ENCODE data around the gene RCAN1.
A peak's percentile ranks its signal among the peaks of the same experiment; 100 is the strongest.

RCAN1 gene

GRCh38 chr21:34639250-34639649 is 24.3 kb upstream of the RCAN1 start:
- Histone ChIP-seq H3K4me3 (ENCODE audit: low read depth, low read length) (no peak overlapping the region), H2AK5ac (ENCODE audit: low read length) (no peak overlapping the region), H2AFZ (ENCODE audit: insufficient read depth, low read length, poor library complexity) (no peak overlapping the region), H3K27ac (ENCODE audit: low read depth, low read length) (no peak overlapping the region), H3K23ac (ENCODE audit: low read length) (no peak overlapping the region), H2BK12ac (ENCODE audit: low read length) (no peak overlapping the region), H3K4me2 (ENCODE audit: low read length) (no peak overlapping the region), H4K12ac (ENCODE audit: low read depth, low read length) (no peak overlapping the region), H3K4me1 (ENCODE audit: control insufficient read depth in 1 of 2, insufficient read depth in 2 of 2, low read length in 2 of 2) (peaks cover 0 to 3% of the 10 kb centered on the region in 2 experiments), H3K4ac (ENCODE audit: low read depth, low read length) (no peak overlapping the region), H3K9me3 (ENCODE audit: insufficient read depth, low read depth, low read length) (peaks cover 2% of the 10 kb centered on the region), H3K79me2 (ENCODE audit: control insufficient read depth, insufficient read depth, low read length, poor library complexity) (no peaks in the 10 kb centered on the region), H2BK5ac (ENCODE audit: low read depth, low read length, poor library complexity) (no peak overlapping the region), H4K91ac (ENCODE audit: low read depth, low read length) (no peak overlapping the region), H2BK120ac (ENCODE audit: insufficient read depth, low read length, poor library complexity) (no peak overlapping the region), H3K18ac (ENCODE audit: low read length) (no peak overlapping the region), H3K27me3 (ENCODE audit: insufficient read depth, low read length) (peaks cover 2% of the 10 kb centered on the region), H3K79me1 (ENCODE audit: low read length) (no peaks in the 10 kb centered on the region), H3K14ac (ENCODE audit: low read length) (no peak overlapping the region), H3K36me3 (ENCODE audit: control insufficient read depth in 1 of 2, insufficient read depth in 2 of 2, low read length in 2 of 2) (no peaks in the 10 kb centered on the region), H4K8ac (ENCODE audit: low read depth, low read length) (no peak overlapping the region), H3K9ac (ENCODE audit: low read length) (no peak overlapping the region)
- no CpG with 5 or more reads among the region's 1 CpG for WGBS (ENCODE audit: extremely low coverage, insufficient coverage, insufficient read length)
- no peak for DNase-seq

GRCh38 chr21:34636961-34637360 is 22.0 kb upstream of the RCAN1 start:
- Histone ChIP-seq H3K18ac (ENCODE audit: low read length) (no peak overlapping the region), H3K4me1 (ENCODE audit: control insufficient read depth in 1 of 2, insufficient read depth in 2 of 2, low read length in 2 of 2) (peaks cover 0 to 3% of the 10 kb centered on the region in 2 experiments), H2BK12ac (ENCODE audit: low read length) (no peak overlapping the region), H3K79me2 (ENCODE audit: control insufficient read depth, insufficient read depth, low read length, poor library complexity) (no peaks in the 10 kb centered on the region), H3K9me3 (ENCODE audit: insufficient read depth, low read depth, low read length) (no peaks in the 10 kb centered on the region), H2BK5ac (ENCODE audit: low read depth, low read length, poor library complexity) (no peak overlapping the region), H3K36me3 (ENCODE audit: control insufficient read depth in 1 of 2, insufficient read depth in 2 of 2, low read length in 2 of 2) (no peaks in the 10 kb centered on the region), H2AK5ac (ENCODE audit: low read length) (no peak overlapping the region), H3K23ac (ENCODE audit: low read length) (no peak overlapping the region), H3K27ac (ENCODE audit: low read depth, low read length) (no peak overlapping the region), H3K4me3 (ENCODE audit: low read depth, low read length) (no peak overlapping the region), H3K27me3 (ENCODE audit: insufficient read depth, low read length) (peaks cover 2% of the 10 kb centered on the region), H3K79me1 (ENCODE audit: low read length) (no peaks in the 10 kb centered on the region), H3K9ac (ENCODE audit: low read length) (no peak overlapping the region), H3K4me2 (ENCODE audit: low read length) (no peak overlapping the region), H4K12ac (ENCODE audit: low read depth, low read length) (no peak overlapping the region), H3K14ac (ENCODE audit: low read length) (no peak overlapping the region), H3K4ac (ENCODE audit: low read depth, low read length) (no peak overlapping the region), H4K8ac (ENCODE audit: low read depth, low read length) (no peak overlapping the region), H4K91ac (ENCODE audit: low read depth, low read length) (no peak overlapping the region), H2AFZ (ENCODE audit: insufficient read depth, low read length, poor library complexity) (no peak overlapping the region), H2BK120ac (ENCODE audit: insufficient read depth, low read length, poor library complexity) (no peak overlapping the region)
- peak in 1 of 2 donors; percentile 22 for DNase-seq
- no CpG with 5 or more reads among the region's 3 CpGs for WGBS (ENCODE audit: extremely low coverage, insufficient coverage, insufficient read length)

GRCh38 chr21:34635307-34635706 is 20.4 kb upstream of the RCAN1 start:
- no peak overlapping the region for H2BK5ac ChIP-seq (ENCODE audit: low read depth, low read length, poor library complexity)
- H2AK5ac ChIP-seq (ENCODE audit: low read length) = no peak overlapping the region
- no peak overlapping the region for H2AFZ ChIP-seq (ENCODE audit: insufficient read depth, low read length, poor library complexity)
- no peak overlapping the region for H3K27ac ChIP-seq (ENCODE audit: low read depth, low read length)
- no peak overlapping the region for H3K4me2 ChIP-seq (ENCODE audit: low read length)
- H3K36me3 ChIP-seq (ENCODE audit: control insufficient read depth in 1 of 2, insufficient read depth in 2 of 2, low read length in 2 of 2) = no peaks in the 10 kb centered on the region
- no peak overlapping the region for H4K91ac ChIP-seq (ENCODE audit: low read depth, low read length)
- H3K9ac ChIP-seq (ENCODE audit: low read length) = no peak overlapping the region
- no peak overlapping the region for H3K18ac ChIP-seq (ENCODE audit: low read length)
- no CpG with 5 or more reads among the region's 3 CpGs for WGBS (ENCODE audit: extremely low coverage, insufficient coverage, insufficient read length)
- no peak overlapping the region for H2BK120ac ChIP-seq (ENCODE audit: insufficient read depth, low read length, poor library complexity)
- peak in 1 of 2 donors; percentile 33 for DNase-seq
- H3K23ac ChIP-seq (ENCODE audit: low read length) = no peak overlapping the region
- peaks cover 2% of the 10 kb centered on the region for H3K27me3 ChIP-seq (ENCODE audit: insufficient read depth, low read length)
- no peaks in the 10 kb centered on the region for H3K9me3 ChIP-seq (ENCODE audit: insufficient read depth, low read depth, low read length)
- no peaks in the 10 kb centered on the region for H3K4me1 ChIP-seq (ENCODE audit: control insufficient read depth in 1 of 2, insufficient read depth in 2 of 2, low read length in 2 of 2)
- no peak overlapping the region for H4K8ac ChIP-seq (ENCODE audit: low read depth, low read length)
- no peaks in the 10 kb centered on the region for H3K79me1 ChIP-seq (ENCODE audit: low read length)
- H3K4me3 ChIP-seq (ENCODE audit: low read depth, low read length) = no peak overlapping the region
- no peak overlapping the region for H3K14ac ChIP-seq (ENCODE audit: low read length)
- H3K79me2 ChIP-seq (ENCODE audit: control insufficient read depth, insufficient read depth, low read length, poor library complexity) = no peaks in the 10 kb centered on the region
- H3K4ac ChIP-seq (ENCODE audit: low read depth, low read length) = no peak overlapping the region
- H2BK12ac ChIP-seq (ENCODE audit: low read length) = no peak overlapping the region
- no peak overlapping the region for H4K12ac ChIP-seq (ENCODE audit: low read depth, low read length)

GRCh38 chr21:34632498-34632897 is 17.6 kb upstream of the RCAN1 start:
- H3K9me3 ChIP-seq (ENCODE audit: insufficient read depth, low read depth, low read length) = no peaks in the 10 kb centered on the region
- H3K9ac ChIP-seq (ENCODE audit: low read length) = no peak overlapping the region
- H3K27me3 ChIP-seq (ENCODE audit: insufficient read depth, low read length) = peaks cover 2% of the 10 kb centered on the region
- H3K79me1 ChIP-seq (ENCODE audit: low read length) = no peaks in the 10 kb centered on the region
- no CpG with 5 or more reads among the region's 4 CpGs for WGBS (ENCODE audit: extremely low coverage, insufficient coverage, insufficient read length)
- H2AK5ac ChIP-seq (ENCODE audit: low read length) = no peak overlapping the region
- no peak for DNase-seq
- H2BK120ac ChIP-seq (ENCODE audit: insufficient read depth, low read length, poor library complexity) = no peak overlapping the region
- H3K4me1 ChIP-seq (ENCODE audit: control insufficient read depth in 1 of 2, insufficient read depth in 2 of 2, low read length in 2 of 2) = no peaks in the 10 kb centered on the region
- H2BK12ac ChIP-seq (ENCODE audit: low read length) = no peak overlapping the region
- no peak overlapping the region for H3K4ac ChIP-seq (ENCODE audit: low read depth, low read length)
- H3K4me3 ChIP-seq (ENCODE audit: low read depth, low read length) = no peak overlapping the region
- no peaks in the 10 kb centered on the region for H3K36me3 ChIP-seq (ENCODE audit: control insufficient read depth in 1 of 2, insufficient read depth in 2 of 2, low read length in 2 of 2)
- H3K4me2 ChIP-seq (ENCODE audit: low read length) = no peak overlapping the region
- H3K23ac ChIP-seq (ENCODE audit: low read length) = no peak overlapping the region
- no peak overlapping the region for H3K27ac ChIP-seq (ENCODE audit: low read depth, low read length)
- H2AFZ ChIP-seq (ENCODE audit: insufficient read depth, low read length, poor library complexity) = no peak overlapping the region
- H4K91ac ChIP-seq (ENCODE audit: low read depth, low read length) = no peak overlapping the region
- no peaks in the 10 kb centered on the region for H3K79me2 ChIP-seq (ENCODE audit: control insufficient read depth, insufficient read depth, low read length, poor library complexity)
- H3K14ac ChIP-seq (ENCODE audit: low read length) = no peak overlapping the region
- H4K8ac ChIP-seq (ENCODE audit: low read depth, low read length) = no peak overlapping the region
- no peak overlapping the region for H3K18ac ChIP-seq (ENCODE audit: low read length)
- no peak overlapping the region for H2BK5ac ChIP-seq (ENCODE audit: low read depth, low read length, poor library complexity)
- H4K12ac ChIP-seq (ENCODE audit: low read depth, low read length) = no peak overlapping the region

All from trophoblast cell (in vitro differentiated cells and primary cell).